HK-2 (cell line): ENCODE data around the gene TSPAN4.

ENCODE experiments used
- DNase-seq: peaks from one replicate; pipeline ENCODE4 v3.0.0-alpha.2; 2018; ENCODE audit not compliant: unreplicated experiment

The TSPAN4 gene

DNA sequence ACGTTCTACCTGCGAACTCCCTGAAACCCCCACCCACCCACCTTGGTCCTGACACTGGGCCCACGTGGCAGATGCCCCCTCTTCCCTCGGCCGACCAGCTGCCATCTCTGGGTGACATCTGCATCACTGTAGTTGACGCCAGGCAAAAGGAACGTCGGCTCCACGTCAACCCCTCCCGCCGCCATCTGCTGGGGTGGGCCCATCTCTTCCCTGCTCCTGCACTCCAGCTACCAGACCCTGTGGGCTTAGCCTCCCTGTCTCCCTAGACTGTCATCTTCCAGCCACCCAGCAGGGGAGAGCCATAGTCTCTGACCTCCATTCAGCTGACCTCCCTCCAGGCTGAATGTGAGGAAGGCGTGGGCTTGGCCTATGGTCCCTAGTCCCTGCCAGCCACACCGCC, 46.6 kb downstream of the TSPAN4 start:
- DNase-seq, result no peak

DNA sequence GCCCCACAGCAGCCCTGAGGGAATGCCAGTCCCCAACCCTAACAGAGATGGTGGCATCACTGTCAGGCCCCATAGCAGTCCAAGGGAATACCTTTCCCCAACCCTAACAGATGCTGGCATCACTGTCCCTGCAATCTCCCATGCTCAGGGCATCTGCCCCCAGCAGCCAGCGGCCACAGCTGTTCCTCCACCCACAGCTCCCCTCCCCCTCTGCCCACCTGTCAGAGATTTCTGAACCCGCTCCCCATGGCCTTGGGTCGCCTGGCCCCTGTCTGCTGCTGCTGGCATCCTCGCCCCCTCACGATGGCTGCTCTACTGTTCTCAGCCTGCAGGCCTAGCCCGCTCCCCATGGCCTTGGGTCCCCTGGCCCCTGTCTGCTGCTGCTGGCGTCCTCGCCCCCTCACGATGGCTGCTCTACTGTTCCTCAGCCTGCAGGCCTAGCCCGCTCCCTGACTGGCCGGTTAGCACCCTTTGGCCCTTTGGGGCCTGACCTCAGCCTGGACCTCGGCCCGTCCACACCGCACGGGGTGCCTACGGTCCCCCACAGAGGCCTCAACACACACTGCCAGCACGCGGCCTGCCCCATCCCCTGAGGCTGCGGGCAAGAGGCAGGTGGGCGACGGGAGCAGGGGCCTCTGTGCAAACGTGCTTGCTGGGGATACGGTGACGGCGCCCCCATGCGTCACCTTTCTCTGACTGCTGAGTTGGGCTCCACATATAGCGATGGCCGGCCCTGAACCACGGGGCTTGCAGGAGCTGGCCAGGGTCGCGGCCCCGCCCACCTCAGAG, 47.2 kb downstream of the TSPAN4 start:
- no peak for DNase-seq

DNA sequence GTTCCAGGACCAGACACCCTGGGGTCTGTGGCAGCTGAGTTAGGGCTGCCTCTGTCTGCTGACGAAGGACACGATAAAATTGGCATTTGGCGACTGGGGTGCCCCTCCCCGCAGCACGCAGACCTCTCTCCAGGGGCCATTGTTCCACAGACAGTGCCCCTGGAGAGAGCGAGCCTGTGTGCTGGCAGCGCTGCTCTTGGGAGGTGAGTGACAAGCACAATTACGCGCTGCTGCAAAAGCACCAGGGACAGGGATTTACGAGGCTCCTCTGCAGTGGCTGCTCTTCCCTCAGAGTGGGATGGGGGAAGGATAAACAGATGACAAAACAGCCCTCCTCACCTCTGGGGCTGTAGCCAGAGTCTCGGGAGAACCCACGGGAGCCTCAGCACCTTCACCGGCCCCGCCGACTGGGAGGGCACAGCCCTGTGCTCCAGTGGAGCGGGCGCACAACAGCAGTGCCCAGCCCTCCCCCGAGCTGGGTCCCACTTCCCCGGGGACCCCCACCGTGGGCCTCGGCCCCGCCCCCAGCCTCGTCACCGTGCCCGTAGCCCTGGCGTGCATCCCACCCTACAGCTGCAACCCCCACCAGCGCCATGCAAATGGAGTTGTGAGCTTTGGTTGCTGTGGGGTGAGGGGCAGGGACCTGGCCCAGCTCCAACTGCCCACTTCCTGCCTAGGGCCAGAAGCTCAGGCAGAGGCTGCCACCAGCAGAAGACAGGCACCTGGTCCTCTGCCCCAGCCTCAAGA, 48.3 kb downstream of the TSPAN4 start:
- DNase-seq, result no peak

DNA sequence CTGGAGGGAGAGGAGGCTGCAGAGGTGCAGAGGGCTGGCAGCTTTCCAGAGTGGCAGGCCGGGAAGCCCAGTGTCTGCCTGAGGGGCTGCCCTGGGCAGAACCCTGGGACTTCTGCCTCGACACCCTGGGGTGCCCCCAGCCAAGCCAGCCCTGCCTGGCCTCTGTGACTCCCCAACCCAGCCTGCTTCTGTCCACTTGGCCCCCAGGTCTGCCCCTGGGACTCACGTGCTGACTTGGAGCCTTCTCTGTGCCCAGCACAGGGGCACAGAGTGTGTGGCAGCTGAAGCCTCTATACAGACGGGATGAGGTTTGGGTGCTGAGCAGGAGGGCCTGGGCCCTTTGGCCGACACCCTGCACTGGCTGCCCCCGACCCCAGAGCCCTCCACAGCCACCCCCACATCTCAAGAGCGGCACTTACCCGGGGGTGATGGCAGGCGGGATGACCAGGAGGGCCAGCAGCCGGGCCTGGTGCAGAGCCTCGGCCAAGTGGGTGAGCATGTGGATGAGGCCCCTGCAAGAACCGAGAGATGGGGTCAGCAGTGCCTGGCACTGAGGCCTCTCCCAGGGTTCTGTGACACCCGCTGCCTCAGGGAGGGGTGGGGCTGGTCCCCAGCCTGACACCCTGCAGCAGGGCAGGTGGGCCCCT, 50.5 kb downstream of the TSPAN4 start:
- no peak for DNase-seq

DNA sequence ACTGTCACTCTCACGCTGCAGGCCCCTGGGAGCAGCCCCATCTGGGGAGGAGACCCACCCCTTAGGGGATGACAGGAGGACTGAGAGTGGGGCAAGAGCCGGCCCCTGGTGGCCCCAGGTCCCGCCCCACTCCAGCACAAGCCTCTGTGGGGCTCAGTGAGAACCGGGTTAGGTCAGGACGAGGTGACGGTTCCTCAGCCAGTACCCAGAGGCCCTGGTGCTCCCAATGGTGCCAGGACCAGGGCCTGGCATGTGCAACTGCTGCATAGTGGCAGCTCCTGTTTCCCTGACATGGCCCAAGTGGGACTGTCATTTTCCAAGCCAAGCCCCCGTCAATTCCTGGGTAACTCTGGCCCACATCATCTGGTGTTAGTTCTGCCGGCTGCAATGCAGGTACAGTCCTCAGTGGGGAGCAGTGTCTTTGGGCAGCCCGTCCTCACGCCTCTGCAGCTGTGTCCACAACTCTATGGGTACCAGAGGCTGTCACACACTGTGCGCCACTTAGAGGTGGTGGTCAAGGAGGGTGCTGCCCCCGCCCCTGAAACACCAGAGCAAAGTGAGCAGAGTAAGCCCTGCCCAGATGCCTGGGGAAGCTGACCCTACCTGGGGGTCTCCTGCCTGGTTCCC, 52.0 kb downstream of the TSPAN4 start:
- DNase-seq, result no peak

DNA sequence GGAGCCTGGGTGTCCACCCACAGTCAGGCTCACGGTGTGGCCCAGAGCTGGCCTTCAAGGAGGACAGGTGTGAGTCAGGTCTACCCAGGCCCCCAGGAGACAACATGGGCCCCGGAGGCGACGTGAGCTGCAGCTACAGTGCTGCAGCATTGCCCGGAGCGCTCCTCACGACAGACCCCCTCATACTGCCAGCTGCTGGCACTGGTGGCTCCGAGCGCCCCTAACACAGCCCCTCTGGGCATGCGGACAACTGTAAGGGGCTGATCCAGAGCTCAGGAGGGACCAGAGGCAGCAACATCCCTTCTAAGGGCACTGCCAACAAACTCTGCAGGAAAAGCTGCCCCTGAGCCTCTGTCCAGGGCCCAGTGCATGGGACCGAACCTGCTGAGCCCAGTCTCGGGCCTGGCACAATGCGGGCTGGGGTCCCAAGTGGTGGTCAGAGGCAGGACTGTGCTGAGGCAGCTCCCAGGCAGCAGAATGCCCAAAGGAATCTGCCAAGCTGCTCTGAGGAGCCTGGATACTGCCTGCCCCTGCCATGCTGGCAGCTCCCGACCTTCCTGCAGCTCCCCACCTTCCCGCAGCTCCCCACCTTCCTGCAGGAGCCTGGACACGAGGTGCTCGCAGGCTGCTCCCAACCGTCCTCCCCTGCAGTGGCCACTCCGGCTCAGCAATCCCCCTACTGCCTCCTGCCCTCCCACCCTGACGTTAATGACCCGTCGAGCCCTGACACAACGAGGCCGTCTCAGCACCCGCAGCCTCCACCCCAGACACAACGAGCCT, 52.9 kb downstream of the TSPAN4 start:
- no peak for DNase-seq

DNA sequence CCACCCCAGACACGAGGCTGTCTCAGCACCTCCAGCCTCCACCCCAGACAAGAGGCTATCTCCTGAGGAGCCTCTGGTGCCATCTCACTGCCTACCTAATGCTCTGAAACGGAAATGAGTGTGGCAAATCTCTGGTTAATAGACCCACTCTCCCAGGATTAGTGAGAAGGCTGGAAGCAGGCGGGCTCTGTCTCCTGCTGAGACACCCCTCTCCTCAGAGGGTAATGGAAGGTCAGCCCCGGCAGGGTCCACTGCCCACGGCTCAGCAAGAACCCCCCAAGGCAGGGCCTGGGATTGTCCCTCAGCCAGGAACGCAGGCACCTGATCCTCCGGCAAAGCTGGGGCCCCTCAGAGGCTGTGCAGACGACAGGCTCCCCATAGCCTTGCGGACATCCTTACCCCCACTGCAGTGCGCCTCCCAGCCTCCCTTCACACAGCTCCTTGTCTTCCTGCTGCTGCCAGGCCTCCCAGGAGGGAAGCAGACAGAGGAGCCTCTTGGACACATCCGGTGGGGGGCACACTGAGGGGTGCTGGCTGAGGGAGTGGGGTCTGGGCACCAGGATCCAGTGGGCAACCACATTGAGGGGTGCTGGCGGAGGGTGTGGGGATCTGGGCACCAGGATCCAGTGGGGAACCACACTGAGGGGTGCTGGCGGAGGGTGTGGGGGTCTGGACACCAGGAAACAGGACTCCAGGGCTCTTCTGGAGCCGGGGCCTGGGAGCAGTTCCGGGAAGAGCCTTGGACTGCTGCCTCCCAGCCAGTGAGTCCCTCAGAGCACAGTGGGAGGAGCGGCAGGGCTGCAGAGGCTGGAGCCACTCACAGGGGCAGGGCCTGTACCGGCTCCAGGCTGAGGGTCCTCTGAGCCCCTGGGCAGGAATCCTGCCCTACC, 54.8 kb downstream of the TSPAN4 start:
- DNase-seq, result no peak

DNA sequence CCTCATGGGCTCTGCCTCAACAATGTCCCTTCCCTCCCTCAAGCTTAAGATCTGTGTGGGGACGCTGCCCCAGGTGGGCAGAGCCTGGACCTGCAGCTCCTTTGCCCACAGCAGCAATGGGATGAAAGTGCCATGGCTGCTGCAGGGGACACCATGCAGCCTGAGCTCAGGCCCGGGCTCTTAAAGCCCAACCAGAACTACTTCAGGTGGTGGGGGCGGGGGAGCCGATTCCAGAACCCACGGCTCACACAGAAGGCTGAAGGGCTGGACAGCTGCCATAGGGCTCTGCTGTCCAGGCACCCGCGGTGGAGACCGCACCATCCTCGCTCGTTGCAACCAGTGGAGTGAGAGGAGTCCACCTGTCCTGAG, 55.5 kb downstream of the TSPAN4 start:
- peak; percentile 24 for DNase-seq

DNA sequence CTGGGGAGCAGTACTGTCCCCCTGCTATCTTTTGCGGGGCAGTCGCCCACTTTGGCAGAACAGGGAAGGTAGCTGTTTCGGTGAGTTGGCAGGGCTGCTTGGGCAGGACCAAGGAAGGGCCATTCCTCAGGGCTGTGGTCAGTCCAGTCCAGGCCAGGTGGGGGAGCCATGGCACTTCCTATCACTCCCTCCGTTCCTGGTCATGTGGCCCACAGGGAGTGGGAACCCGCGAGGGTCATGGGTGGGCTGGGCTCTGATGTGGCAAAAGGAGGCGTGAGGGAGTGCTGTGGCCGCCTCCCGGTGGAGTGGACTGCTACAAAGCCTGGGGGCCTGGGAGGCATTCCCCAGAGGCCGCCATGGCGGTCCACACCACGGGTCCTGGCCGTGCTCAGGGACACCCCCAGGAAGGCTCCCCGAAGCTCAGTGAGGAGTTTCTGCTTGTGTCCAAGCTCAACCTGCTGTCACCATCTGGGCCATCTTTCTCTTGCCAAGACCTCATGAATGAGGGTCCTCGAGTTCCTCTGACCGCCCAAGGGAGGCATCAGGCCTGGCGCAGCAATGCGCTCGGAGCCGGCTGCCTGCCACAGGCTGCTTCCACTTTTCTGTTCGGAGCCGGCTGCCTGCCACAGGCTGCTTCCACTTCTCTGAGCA, 56.0 kb downstream of the TSPAN4 start:
- no peak for DNase-seq

DNA sequence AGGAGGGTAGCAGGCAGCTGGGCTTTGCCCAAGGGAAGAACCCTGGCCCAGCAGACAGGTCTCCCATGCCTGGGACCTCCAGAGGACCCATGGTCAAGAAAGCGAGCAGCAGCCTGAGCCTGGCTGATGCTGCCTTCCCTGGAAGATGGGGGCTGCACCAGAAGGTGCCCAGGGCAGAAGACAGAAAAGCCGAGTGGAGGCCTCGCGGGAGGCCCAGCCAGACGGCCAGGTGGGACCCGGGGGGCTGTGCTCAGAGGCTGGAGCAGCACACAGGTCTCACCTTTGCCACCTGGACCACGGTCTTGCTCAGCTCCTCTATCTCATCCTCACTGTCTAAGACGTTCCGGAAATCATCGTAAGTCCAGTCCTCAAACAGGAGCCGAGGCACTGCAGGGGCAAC, 57.1 kb downstream of the TSPAN4 start:
- DNase-seq, result no peak

DNA sequence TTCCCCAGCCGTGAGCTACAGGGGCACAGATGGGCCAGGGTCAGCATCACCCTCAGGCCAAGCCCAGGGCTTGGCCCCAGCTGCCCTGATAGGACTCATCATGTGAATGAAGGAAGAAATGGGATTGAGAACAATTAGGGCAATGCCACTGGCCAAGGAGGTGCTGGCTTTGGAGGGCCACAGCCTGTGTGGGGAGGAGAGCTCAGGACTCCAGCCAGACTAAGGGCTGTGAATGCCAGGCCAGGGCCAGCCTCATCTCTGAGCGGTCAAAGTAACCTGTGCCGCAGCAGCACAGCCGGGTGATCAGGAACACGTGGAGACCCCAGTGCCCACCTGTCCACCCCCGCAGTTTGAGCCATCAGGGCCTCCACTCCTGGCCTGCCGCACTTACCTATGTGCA, 57.9 kb downstream of the TSPAN4 start:
- no peak for DNase-seq

DNA sequence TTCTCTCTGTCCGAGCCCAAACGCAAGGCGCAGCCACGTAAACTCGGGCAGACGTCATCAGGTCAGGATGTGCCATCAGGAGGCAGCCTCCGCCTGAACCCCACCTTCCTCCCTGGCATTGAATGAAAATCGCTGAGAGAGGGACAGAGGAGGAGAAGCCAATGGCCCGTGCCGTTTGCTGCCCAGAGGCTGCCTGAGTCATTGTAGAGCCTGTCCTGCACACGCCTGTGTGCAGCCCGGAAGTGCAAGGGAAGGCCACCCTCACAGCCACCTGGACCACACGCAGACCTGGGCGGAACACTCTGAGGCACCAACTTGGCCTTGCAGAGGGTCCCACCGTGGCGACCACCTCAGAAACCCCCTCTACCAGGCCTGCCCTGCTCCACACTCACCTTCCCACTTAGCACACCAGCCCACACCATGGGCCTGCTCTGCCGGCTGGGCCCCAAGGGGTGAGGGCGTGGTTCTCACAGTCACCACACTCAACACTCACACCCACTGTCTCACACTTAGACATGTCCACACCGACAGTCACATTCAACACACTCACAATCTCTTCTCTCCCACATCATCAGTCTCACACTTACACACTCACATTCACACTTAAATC, 58.9 kb downstream of the TSPAN4 start:
- no peak for DNase-seq

DNA sequence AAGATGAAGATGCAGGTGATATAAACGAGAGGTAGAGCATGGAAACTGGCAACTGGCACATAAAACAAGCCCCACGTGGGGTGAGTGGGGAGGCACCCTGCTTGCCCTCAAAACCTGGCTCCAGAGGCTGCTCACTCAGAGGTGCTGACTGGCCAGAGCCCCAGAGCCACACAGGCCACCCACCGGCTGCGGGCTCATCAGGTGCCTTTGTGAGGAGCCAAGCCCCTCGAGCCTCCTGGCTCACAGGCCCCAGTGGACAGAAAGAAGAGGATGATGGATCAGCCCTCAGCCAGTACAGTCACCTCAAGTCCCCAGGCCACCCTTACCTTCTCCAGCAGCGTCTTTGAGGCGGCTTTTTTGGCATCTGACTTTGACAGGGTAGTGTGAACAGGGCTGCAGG, 61.7 kb downstream of the TSPAN4 start:
- no peak for DNase-seq

DNA sequence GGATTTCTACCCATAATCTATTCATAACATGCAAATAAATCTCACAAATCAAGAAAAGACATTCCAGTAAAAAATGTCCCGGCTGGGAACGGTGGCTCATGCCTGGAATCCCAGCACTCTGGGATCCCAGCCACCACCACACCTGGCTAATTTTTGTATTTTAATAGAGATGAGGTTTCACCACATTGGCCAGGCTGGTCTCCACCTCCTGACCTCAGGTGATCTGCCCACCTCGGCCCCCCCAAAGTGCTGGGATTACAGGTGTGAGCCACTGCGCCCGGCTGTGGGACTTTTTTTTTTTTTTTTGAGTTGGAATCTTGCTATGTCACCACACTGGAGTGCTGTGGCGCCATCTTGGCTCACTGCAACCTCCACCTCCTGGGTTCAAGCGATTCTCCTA, 63.3 kb downstream of the TSPAN4 start:
- DNase-seq, result no peak

DNA sequence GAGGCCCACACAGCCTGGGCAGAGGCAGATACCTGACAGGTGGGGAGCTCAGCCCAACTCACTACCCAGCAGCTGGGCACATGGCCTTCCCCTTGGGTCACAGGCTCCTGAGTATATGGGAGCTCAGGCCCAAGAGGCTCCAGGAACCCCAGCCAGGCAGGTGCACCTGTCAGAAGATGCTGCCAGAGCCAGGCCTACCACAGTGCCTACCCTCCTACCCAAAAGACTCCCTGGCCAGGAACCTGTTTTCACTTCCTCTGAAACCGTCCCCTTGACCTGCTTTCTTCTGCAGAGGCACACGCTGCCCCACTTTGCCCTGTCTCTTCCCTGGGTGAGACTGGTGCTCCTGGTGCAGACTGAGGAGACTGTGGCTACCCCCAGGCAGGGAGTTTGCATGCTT, 65.0 kb downstream of the TSPAN4 start:
- DNase-seq, result no peak

DNA sequence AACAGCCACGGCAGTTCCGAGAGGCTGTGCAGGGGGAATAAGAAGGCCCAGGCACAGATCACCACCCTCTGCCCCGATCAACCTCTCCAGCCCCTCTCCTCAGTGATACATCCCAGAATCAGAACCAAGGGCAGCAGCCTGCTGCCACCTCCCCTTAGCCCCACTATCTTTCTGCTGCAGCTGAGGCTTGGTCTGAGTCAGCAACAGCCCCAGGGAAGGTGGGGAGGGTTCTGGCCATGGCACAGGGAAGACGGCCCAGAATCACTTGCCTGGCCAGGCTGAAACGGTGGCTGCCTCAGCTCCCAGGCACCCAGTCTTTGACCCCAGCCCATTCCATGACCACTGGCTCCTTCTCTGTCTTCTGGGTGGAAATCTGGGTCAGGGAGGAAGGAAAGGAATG, 65.6 kb downstream of the TSPAN4 start:
- no peak for DNase-seq

DNA sequence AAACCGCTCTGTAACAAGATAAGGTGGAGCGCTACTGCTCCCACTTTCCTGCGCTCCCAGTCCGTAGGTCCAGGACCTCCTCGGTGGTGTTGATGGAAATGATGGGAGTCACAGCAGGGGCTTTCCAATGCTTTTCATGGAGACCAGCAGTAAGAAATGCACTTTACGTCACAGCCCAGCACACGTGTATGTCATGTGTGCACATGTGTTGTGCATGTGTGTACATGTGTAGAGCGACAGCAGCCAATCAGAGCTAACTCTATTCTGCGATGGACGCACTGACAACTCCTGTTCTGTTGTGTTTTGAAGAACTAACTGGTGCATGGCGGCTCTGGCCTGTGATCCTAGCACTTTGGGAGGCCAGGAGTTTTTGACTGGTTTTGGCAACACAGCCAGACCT, 66.8 kb downstream of the TSPAN4 start:
- DNase-seq, result no peak

DNA sequence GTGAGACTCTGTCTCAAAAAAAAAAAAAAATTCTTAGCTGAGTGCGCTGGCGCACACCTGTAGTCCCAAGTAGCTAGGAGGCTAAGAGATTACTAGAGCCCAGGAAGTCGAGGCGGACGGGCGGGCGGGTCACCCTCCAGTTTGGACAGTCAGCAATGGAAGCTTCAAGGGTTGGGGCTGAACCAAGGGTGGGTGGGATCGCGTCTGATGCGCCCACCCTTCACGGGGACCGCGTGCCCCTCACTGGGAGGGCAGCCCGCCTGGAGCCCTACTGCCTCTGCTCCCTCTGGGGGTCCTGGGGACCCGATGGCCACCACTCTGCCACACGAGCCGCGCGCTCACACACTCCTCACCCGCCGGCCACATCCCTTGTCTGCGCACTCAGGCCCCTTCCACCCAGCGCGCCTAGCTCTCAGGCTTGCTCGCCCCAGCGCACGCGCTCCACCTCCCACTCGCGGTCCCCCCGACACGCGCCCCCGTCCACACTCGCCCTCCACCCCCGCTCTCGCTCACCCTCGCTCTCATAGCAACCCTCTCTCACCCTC, 67.5 kb downstream of the TSPAN4 start:
- DNase-seq, result no peak

DNA sequence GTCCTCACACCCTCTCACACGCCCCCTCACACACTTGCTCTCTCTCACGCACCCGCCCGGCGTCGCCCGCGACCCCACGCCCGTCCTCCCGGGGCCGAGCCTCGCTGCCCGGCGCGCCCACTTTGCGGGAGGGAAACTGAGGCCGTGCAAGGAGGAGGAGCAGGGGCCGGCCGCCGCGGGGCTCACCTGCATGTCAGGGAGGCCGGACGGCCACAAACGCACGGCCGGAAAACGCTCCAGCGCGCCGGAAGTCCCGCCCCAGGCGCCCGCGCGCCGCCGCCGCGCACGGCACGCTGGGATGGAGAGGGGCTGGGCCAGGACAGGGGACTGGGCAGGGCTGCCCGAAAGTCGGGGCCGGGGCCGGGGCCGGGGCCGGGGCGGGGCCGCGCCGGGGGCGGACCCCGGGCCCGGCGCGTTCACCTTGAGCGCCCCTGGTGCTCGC, 68.0 kb downstream of the TSPAN4 start, which contains the start of gene CHID1:
Gene CHID1, minus strand, starts transcription at position 222 of the 442 bp plus-strand sequence. CDS start 5,994 bp downstream, outside the sequence.
- peak; percentile 86 for DNase-seq
